ENCODE results near the gene PLEKHA6. TPM values are rescaled to one million over a fixed set of nuclear protein-coding genes. Genes with fewer than 3 reads are reported as not detected.

Gene PLEKHA6
- total RNA-seq, 1 experiment from 2014 or later, result 2.1 TPM

DNA sequence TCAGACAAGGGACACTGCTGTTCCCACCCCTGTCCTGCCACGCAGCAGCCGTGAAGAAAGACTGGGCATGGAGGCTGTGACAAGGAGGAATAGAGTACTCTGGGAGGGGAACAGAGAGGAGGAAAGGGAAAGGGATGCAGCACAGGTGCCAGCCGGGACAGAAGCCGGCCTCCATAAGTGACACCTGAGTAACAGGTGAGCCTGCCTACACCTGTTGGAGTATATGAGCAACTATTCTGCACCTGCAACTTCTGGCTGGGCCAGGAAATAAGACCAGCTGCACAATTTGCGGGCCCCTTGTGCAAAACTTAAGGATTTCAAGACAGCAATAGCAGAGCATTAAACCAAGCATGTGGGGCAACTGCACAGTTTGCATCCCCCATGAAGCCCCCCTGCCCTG, 73.4 kb downstream of the PLEKHA6 start:
- Histone ChIP-seq H2BK5ac (ENCODE audit: insufficient read length, low read length) (no peak overlapping the region), H2BK20ac (ENCODE audit: low read depth, low read length, poor library complexity, severe bottlenecking) (no peak overlapping the region), H3K27me3 (ENCODE audit: insufficient read depth, low read length) (no peaks in the 10 kb centered on the region; the same call in 1 of the 2 replicates), H3K79me1 (ENCODE audit: insufficient read depth, low read depth, low read length, poor library complexity, severe bottlenecking) (no peaks in the 10 kb centered on the region), H2AFZ (ENCODE audit: low read length) (no peak overlapping the region), H3K27ac (ENCODE audit: insufficient read length, low read depth, low read length) (no peak overlapping the region), H3K14ac (ENCODE audit: insufficient read depth, low read length) (no peak overlapping the region), H3T11ph (ENCODE audit: low read length) (no peak overlapping the region), H3K56ac (ENCODE audit: insufficient read length, low read depth, low read length) (no peak overlapping the region), H3K9me3 (ENCODE audit: control insufficient read depth, low read depth, low read length) (no peaks in the 10 kb centered on the region), H4K20me1 (ENCODE audit: control insufficient read depth, insufficient read depth, insufficient read length) (no peaks in the 10 kb centered on the region), H3K4me2 (ENCODE audit: insufficient read depth, insufficient read length, low read length) (no peak overlapping the region), H4K8ac (replicated peaks; ENCODE audit: insufficient read length, low read depth, low read length) (no peak overlapping the region), H3K23me2 (ENCODE audit: insufficient read length, low read depth, low read length, poor library complexity, severe bottlenecking) (no peaks in the 10 kb centered on the region), H3K18ac (ENCODE audit: insufficient read length, low read depth, low read length) (no peak overlapping the region), H4K5ac (ENCODE audit: insufficient read length, low read depth, low read length) (no peak overlapping the region), H2AK5ac (ENCODE audit: insufficient read length, low read length) (no peak overlapping the region), H3K4ac (ENCODE audit: low read depth, low read length) (no peak overlapping the region; the same call in 1 of the 2 replicates), H2BK120ac (ENCODE audit: low read depth, low read length, poor library complexity, severe bottlenecking) (peak overlapping the region; percentile 69), H3K23ac (ENCODE audit: insufficient read length, low read depth, low read length) (no peak overlapping the region), H3K79me2 (ENCODE audit: insufficient read depth, low read length) (no peaks in the 10 kb centered on the region), H3K4me1 (ENCODE audit: insufficient read depth, low read length) (peaks cover 12% of the 10 kb centered on the region), H2BK15ac (ENCODE audit: low read depth, low read length) (no peak overlapping the region), H3K9ac (ENCODE audit: extremely low read depth, insufficient read length, low read length) (no peak overlapping the region), H4K91ac (ENCODE audit: insufficient read length, low read depth, low read length) (no peak overlapping the region), H2BK12ac (ENCODE audit: insufficient read length, low read depth, low read length) (peak overlapping the region; percentile 67)
- H3K36me3 Mint-ChIP-seq (ENCODE audit: insufficient read depth in 1 of 3, low read depth in 3 of 3), result no peaks in the 10 kb centered on the region
- WGBS (ENCODE audit: extremely low coverage, insufficient read length, low lambda C conversion rate), result no CpG with 5 or more reads among the region's 5 CpGs
- peaks cover 6% of the 10 kb centered on the region for H3K27me3 Mint-ChIP-seq (ENCODE audit: low read depth)
- no peak for DNase-seq
- TF ChIP-seq, protein P1, sequence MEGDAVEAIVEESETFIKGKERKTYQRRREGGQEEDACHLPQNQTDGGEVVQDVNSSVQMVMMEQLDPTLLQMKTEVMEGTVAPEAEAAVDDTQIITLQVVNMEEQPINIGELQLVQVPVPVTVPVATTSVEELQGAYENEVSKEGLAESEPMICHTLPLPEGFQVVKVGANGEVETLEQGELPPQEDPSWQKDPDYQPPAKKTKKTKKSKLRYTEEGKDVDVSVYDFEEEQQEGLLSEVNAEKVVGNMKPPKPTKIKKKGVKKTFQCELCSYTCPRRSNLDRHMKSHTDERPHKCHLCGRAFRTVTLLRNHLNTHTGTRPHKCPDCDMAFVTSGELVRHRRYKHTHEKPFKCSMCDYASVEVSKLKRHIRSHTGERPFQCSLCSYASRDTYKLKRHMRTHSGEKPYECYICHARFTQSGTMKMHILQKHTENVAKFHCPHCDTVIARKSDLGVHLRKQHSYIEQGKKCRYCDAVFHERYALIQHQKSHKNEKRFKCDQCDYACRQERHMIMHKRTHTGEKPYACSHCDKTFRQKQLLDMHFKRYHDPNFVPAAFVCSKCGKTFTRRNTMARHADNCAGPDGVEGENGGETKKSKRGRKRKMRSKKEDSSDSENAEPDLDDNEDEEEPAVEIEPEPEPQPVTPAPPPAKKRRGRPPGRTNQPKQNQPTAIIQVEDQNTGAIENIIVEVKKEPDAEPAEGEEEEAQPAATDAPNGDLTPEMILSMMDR (conservative IDR thresholded peaks at IDR 0.05), result no peak
- H3K9me3 Mint-ChIP-seq, result no peaks in the 10 kb centered on the region
- H3K4me1 Mint-ChIP-seq, result peaks cover 31 to 37% of the 10 kb centered on the region in 2 experiments
- peak overlapping the region in 1 of 2 experiments; percentile 43; a peak in 2 of 5 replicates for H3K4me3 Mint-ChIP-seq
- H3K27ac Mint-ChIP-seq, result peak overlapping the region in 1 of 3 experiments; percentile 37; a peak in 1 of 7 replicates
